ENCODE measurements around the gene FAM200A.
A peak's percentile ranks its signal among the peaks of the same experiment; 100 is the strongest.
"Not testable (repeated sequence)": the region's sequence is repeated elsewhere in the genome, so short reads cannot be mapped to it uniquely, and the experiment has no call there.

The FAM200A gene

DNA sequence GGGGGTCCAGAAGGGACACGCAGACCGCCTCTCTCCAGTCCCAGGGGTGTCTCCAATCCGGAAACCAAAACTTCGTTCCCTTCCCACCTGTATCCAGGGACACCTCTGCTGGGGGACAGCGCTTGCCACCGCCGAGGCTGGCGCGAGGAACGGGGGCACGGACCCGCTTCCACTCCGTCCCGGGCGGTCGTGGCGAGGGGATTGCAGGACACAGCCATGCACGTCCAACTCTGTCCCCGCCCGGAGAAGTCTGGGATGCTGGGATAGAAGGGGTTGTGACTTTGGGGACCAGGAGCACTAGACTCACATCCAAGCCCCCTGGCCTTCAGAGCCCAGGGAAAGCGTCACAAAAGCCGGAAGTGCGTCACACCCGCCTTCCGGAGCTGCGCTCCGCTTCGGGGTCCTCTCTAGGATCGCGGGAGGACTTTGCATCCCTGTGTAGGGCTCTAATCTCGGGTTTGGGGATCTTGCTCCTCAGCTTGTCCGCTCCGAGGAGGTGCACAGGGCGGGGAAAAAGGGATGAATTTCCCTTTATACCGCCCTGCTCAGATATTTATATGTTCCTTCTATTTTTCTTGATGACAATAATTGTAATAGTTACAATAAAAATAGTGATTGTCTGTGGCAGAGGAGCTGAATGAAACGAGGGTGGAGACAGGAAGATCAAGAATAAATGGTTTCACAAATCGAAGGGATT is at the start of gene FAM200A:
Gene FAM200A (minus strand): TSS at position 348 of the 697 bp plus-strand sequence. CDS start 3,707 bp downstream, outside the sequence.
- peak; percentile 87 to 89 for DNase-seq

DNA sequence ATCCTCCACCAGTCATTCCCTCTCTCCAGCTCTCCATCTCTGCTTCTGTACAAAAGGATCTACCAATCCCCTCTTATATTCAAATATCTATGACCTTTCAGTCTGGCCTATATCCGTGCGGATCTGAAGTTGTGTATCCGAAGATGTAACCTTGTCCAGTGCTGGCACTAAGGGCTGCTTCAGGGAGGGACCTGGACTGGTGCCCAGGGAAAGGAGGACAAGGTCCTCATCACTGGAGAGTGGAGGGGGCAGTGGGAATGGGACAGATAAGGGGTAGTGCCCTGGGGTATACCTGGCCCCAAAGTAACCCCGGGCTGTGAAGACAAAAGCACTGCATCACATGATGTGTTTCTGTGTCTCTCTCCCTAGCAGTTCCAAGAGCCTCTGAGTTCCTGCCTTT is 47.9 kb upstream of the FAM200A start:
- no peak for DNase-seq

DNA sequence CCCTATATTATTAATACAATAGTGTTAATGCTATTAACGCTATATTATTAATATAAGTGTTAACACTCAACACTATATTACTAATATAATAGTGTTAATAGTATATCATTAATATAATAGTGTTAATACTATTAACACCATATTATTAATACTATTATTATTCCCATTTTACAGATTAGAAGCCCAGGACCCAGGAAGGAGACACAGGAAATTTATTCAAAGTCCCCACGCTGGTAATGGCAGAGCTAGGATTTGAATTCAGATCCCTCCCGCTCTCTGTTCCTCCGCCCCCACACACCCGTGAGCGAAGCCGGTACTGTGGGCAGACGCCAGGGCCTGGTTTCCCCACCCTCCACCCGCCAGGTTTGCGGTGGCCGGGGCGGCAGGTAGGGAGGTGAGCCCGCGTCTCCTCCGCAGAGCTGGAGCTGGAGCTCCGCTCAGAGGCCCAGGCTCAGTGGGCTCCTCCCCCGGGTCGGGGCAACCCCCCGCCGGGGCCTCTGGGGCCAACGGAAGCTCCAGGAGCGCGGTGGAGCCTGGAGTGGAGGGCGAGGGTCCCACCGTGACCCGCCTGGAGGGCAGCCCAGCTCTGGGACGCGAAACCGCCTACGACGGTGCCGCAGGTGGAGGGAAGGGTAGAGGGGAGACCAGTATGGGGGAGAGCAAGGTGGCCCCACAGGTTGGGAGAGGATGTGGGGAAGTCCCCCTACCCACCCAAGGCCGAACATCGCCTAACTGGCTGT is 46.0 kb upstream of the FAM200A start, which contains the start of gene TMEM225B:
Gene TMEM225B (plus strand): TSS at position 506 of the 740 bp plus-strand sequence. CDS start 6,122 bp downstream, outside the sequence.
- DNase-seq, result no peak

GRCh38 chr7:99596408-99596955 is 44.6 kb upstream of the FAM200A start:
- no peak for DNase-seq

GRCh38 chr7:99594948-99595745 is 43.2 kb upstream of the FAM200A start:
- no peak for DNase-seq

DNA sequence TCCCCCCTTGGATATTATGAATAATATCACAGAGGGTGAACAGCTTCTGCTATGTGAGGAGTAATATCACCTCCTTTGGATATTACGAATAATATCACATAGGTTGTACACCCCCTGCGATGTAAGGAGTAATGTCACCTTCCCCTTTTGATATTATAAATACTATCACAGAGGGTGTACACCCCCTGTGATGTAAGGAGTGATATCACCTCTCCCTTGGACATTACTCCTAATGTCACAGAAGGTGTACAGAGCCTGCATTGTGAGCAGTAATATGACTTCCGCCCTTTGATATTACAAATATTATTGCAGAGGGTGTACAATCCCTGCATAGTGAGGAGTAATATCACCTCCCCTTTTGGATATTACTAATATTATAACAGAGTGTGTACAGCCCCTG is 37.0 kb upstream of the FAM200A start:
- no peak for DNase-seq

- not testable (repeated sequence) for DNase-seq
Measured at GRCh38 chr7:99580778-99581332, 28.9 kb upstream of the FAM200A start.

- peak; percentile 25 to 59 for DNase-seq
Measured at GRCh38 chr7:99579956-99580777, 28.3 kb upstream of the FAM200A start.

GRCh38 chr7:99579281-99579955 is 27.5 kb upstream of the FAM200A start:
- no peak for DNase-seq

GRCh38 chr7:99576251-99576650 is 24.3 kb upstream of the FAM200A start:
- DNase-seq, result no peak

GRCh38 chr7:99573257-99573656 is 21.3 kb upstream of the FAM200A start:
- DNase-seq, result no peak

- DNase-seq, result no peak
Measured at GRCh38 chr7:99571768-99572167, 19.9 kb upstream of the FAM200A start.

DNA sequence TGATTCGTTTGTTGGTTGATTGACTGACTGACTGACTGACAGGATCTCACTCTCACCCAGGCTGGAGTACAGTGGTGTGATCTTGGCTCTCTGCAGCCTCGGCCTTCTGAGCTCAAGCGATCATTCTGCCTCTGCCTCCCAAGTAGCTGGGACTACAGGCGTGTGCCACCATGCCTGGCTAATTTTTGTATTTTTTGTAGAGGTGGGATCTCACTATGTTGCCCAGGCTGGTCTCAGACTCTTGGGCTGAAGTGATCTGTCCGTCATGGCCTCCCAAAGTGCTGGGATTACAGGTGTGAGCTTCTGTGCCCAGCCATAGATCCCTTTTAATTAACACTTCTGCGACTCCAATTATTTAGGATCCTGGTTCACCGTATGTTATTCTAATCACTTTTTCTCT is 16.9 kb upstream of the FAM200A start:
- DNase-seq, result not testable (repeated sequence)

- DNase-seq, result no peak
Measured at GRCh38 chr7:99563650-99564049, 11.7 kb upstream of the FAM200A start.

- no peak for DNase-seq
Measured at GRCh38 chr7:99562832-99563231, 10.9 kb upstream of the FAM200A start.

GRCh38 chr7:99562114-99562784 is 10.3 kb upstream of the FAM200A start:
- no peak for DNase-seq

- no peak for DNase-seq
Measured at GRCh38 chr7:99561737-99562051, 9.8 kb upstream of the FAM200A start.

DNA sequence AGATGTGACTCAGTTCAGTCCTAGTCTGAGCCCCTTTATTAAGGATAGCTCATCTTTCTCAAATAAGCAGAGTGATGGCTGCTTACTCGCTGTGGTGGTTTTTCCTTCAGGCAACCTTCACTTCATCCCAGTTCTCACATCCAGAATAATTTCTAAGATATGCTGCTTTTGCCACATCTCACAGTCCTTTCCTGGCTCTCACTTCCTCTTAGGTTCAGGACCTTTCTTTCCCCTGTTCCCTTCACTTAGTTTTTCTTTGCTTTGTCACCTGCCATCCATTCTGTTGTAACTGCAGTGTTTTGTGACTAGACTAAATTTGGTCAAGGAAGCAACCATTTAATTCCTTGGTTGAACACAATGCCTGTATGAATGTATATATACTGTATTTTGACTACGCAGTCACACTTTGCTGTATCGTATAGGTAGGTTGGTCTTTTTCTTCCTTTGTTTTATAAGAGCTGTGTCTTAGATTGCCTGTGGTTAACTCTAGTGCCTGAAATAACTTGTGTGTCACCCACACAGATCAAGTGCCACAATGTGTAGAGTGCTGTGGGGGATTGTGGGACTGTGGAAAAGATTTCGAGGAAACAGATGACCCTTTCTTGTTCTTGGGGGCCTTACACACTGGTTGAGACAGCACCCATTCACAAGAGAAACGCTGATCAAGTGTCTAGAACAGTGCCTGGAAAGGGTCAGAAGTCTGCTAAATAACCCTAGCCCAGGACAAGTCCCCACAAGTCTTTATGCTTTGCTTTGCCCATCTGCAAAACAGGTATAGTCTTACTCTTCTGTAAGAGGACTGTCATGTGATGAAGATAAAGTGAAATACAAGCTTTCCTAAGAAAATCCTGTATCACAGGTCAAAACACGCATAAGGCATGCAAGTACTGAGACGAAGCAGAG is 9.2 kb upstream of the FAM200A start:
- DNase-seq, result no peak

DNA sequence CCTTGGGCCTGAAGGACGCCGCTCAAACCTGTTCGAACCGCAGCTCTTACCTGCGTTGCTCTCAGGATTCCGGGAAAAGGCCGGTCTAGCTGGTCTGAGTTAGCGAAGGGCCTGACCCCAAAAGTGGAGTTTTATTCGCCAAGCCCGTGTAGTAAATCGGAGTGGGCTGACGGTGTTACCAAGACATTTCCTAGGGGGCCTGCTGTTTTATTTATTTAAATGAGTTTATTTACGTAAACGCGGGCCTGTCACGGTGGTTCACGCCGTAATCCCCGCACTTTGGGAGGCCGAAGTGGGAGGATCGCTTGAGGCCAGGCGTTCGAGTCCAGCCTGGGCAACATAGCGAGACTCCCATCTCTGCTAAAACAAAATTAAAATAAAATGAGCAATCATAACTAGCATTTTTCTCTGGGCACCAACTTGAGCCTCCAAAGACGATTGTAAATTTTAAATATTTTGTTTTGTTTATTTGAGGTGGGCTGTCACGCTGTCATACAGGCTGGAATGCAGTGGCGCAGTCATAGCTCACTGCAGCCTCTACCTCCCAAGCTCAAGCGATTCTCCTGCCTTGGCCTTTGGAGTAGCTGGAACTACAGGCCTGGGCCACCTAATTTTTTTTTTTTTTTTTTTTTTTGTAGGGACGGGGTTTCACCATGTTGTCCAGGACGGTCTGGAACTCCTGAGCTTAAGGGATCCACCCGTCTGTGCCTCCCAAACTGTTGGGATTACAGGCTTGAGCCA is 7.4 kb upstream of the FAM200A start:
- DNase-seq, result peak in 1 of 2 donors; percentile 62

Measured in CD4-positive, alpha-beta T cell treated with Interferon alpha-2 for 1 hour (primary cell).